GM18870 (cell line): ENCODE measurements around the gene PPFIA1.
A peak's percentile ranks its signal among the peaks of the same experiment; 100 is the strongest.

Experiments
- ATAC-seq: cut with Tn5 transposase; IDR thresholded peaks from one replicate; pipeline ENCODE4 v1.9.1; 2021; ENCODE audit warnings: moderate library complexity; ENCODE audit not compliant: unreplicated experiment

The PPFIA1 gene

DNA sequence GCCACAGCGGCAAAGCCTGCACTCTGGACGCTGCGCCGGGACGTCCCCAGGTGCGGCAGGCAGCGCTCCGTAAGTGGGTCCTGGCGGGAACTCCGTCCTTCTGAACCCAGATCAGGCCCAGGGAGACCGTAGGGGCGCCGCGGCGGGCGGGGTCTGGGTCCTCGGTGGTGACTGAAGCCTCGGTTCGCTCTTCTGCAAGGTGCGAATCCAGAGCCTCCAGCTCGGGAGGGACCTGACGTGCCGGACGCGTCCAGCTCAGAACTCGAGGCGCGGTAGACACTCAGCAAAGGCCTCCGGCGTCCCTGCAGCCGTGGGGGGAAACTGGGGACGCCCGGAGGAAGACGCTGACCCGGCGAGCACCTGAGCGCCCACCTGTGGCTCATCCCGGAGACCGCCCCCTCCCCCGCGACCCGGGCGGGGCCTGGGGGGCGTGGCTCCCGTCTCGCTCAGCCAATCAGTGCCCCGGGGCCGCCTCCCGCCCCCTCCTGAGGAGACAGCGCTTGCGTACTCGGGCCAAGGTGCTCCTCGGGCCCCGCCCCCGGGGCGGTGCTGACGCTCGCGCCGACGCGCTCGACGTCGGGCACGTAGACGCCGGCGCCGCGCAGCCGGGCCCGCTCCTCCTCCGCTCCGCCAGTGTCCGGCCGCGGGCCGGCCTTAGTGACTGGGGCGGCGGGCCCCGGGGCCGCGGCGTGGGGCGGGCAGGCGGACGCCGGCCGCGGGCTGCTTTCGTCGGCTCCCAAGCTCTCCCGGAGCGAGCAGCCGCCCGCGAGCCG, at the start of gene PPFIA1:
TSS of gene PPFIA1 (plus strand) at position 587 of the 773 bp plus-strand sequence. CDS start 1,483 bp downstream, outside the sequence.
- ATAC-seq, result peak; percentile 66

DNA sequence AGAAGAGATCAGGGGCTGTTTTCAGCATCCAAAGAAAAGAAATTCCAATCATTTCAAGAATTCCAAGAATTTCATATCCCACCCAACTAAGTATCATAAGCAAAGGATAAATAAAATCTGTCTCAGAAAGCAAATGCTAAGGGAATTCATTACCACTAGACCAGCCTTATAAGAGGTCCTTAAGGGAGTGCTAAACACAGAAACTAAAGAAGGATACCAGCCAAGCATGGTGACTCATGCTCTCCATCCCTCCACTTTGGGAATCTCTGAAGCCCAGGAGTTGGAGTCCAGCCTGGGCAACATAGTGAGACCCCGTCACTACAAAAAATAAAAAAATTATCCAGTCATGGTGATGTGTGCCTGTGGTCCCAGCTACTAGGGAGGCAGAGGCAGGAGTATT, 49.6 kb upstream of the PPFIA1 start:
- no peak for ATAC-seq

DNA sequence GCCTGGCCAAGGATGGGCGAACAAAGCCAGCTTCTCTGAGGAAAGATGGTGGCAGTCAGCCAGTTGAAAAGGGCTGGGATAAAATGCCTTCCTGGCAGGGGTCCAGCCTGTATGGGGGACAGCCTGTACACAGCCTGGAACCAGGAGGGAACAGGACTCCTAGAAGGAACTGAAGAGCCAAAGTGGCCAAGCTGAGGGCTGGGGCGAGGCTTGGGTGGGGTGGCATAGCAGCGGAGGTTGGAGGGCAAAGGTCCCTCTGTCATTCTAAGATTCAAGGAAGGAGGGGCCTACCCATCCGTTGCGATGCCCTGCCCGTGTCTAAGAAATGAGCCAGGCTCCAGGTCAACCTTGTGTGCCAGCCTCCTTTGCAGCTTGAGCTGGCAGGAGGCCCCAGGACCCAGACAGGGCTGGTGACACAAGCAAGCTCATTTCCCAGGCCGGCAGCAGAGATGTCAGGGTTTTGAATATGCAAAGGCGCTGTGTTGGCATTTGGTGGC, 44.8 kb upstream of the PPFIA1 start:
- ATAC-seq, result no peak

DNA sequence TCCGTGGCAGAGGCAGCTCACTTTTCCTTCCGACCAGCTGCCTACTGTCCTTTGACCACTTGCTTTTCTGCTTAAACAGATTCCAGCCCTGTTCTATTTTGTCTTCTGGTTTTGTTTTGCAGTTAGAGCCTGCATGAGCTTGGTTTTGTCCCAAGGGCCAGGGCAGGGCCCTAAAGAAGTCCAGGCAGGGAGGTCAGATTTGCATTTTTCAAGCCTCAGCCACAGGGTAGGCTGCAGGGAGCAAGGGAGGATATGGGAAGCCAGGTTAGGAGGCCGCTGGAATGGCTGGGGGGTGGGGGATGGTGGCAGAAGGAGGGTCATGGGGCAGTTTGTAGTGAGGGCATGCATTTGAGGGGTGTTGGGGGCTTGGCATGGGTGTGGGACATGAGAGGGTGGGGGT, 44.3 kb upstream of the PPFIA1 start:
- ATAC-seq, result no peak

DNA sequence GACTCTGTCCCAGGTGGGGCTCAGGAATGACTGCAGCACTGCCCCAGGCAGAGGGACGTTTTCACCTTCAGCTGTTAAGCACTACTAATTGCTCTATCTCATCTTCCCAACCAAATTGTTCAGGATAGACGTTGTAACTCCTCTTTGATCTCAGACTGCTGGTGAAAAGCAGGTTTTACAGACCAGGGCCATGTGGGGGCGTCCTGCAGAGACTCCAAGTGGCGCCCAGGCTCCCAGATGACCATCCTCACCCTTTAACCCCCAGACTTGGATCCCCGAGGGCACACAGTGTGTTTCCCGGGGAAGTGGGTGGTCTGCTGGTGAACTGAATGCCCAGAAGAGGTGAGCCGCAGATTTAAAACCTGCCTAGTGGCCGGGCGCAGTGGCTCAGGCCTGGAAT, 43.5 kb upstream of the PPFIA1 start:
- no peak for ATAC-seq

DNA sequence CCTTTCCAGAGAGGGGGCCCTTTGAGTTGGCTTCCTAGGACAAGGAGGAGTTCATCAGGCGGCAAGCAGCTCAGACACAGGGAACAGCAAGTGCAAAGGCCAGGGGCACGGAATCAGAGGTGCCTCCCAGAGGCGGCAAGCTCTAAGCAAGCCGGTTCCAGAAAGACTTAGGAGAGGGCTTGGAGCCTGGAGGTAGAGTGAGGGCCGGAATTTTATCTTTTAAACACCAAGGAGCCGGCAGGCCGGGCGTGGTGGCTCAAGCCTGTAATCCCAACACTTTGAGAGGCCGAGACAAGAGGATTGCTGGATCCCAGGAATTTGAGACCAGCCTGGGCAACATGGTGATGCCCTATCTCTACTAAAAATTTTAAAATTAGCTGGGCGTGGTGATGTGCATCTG, 40.8 kb upstream of the PPFIA1 start:
- ATAC-seq, result no peak

DNA sequence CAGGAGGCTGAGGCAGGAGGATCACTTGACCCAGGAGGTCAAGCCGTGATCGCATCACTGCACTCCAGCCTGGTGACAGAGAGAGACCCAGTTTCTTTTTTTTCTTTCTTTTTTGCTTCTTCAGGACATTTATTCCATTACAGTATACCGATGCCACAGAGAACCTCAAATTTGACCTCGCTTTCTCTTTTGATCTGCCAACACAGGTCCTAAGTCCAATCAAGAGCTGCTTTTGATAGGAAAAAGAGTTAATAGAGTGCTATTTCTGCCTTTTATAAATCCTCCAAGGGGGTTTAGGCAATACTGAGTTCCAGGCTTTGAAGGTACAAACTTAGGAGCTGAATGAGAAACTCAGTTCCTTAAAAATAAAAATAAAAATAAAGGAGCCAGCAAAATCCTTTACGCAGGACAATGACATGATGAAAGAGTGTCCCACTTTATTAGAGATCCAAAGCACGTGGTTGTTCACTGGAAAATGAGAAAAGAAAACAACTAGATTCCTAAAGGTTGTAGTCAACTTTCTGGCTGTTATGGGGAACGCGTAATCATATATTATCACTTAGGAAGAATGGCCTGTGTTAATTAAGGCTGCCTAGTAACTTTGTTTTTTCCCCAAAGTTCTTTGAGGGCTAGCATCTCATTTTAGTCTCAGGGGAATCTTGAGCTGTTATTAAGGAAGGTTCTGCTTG, 40.2 kb upstream of the PPFIA1 start:
- no peak for ATAC-seq

DNA sequence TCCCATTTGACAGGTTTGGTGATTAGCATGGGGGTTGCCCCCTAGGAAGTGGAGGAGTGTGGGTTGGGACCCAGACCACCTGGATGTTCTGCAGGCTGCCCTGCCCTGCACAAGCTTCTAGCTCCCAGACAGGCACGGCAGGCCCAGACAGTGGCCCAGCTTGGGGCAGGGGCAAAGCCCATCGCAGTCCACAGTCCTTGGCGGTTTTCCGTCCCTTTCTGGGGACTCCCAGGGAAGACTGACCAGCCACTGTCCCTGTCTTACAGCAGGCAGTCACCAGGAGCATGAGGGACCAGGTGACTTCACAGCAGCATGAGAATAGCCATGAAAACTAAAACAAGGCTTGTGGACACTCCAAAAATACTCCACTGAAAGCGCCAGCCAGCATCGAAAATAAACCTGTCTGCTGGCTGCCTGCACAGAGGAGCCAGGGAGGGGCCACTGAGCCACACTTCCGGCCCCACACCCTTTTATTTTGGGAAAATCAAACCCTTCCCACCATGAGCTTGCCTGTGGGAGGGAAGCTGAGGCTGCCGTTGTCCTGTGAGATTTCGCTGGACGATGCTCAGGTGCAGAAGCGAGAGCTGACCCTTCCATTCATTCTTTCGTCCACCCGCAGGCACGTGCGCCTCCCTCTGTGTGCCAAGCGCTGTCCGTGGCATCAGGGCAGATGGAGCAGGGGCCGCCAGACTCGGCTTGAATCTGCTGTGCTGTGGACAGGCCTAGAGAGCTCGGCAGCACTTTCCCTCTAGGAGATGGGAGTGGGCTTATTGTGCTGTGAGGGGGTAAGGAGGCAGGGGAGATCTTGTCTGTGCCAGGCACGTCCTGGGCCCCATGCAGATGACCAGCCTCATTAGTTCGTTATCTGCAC, 39.4 kb upstream of the PPFIA1 start:
- ATAC-seq, result no peak

DNA sequence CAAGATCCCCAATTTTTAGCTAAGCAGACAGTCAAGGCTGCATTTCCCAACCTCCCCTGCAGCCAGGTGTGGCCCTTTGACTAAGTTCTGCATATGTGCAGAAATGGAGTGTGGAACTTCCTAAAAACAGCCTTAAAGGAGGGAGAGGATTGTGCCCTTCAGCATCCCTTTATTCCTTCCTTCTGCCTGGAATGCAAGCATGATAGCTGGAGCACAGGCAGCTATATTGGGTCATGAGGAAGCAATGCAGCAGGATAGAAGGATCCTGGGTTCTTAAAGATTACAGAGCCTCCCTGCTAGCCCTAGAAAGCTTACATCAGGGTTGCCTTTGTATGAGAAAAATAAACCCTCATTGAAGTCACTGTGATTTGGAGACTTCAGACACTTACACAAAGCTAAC, 37.5 kb upstream of the PPFIA1 start:
- no peak for ATAC-seq

DNA sequence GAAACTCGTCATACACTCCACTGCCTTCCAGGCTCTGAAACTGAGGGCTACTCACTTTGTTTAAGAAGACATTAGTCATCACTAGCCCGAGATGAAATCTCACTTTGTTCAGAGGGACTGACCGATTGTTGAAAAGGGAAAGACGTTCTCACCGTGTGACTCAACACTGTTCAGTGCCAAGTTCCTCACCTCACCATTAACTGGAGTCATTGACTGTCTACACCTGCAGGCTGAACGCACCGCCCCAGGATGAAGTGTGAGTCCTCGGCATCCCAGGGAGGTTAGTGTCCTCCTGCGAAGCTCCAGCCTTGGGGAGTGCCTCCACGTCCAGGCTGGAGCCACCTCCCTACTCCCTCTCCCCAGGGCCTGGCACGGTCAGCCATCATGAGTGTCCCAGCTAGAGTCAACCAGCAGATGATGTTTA, 37.0 kb upstream of the PPFIA1 start:
- ATAC-seq, result no peak

DNA sequence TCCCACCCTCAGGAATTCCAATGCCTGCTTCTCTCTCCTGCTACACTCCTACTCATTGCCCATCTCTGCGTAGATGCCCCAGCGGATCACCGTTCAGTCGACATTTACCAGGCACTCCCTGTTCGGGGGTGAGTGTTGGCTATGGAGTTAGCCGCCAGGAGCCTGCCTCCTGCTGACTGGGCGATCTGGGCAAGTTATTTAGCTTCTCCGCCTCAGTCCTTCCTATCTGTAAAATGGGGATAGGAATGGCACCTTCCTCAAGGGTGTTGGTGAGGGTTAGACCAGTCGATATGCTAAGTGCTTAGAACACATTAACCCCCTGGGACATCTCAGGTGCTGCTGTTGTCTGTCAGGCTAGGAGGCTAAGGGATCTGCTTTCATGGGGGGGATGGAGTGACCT, 36.5 kb upstream of the PPFIA1 start:
- no peak for ATAC-seq

DNA sequence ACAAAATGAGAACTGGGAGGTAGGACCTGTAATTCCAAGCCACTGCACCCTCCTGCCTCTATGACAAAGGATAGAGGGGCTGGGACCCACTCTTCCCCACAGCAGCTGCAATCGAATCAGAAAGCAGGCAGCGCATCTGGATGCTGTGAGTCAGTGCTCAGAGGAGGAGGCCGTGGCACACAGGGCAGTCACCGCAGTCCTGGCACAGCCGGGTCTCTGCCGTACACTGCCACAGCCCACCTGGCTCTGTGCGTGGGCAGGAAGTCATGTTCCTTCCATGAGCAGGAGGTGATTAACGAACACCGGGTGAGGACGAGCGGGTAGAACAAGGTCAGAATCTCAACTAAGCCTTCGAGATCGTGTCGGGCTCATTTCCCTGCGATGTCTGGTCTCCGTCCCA, 30.2 kb upstream of the PPFIA1 start:
- ATAC-seq, result no peak

DNA sequence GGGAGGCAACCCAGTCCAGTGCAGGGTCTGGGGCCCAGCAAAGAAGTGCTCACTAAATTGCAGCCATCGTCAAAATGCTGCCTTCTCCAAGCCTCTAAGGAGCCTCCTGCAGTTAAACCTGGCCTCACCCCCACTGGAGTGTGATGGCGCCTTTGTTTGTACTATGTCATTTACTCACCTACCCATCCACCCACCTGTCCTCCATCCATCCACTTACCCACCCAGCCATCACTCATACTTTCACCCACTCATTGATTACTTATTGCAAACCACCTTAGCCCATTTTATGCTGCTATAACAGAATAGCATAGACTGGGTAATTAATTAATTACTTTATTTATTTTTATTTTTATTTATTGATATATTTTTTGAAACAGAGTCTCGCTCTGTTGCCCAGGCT, 28.8 kb upstream of the PPFIA1 start:
- no peak for ATAC-seq

DNA sequence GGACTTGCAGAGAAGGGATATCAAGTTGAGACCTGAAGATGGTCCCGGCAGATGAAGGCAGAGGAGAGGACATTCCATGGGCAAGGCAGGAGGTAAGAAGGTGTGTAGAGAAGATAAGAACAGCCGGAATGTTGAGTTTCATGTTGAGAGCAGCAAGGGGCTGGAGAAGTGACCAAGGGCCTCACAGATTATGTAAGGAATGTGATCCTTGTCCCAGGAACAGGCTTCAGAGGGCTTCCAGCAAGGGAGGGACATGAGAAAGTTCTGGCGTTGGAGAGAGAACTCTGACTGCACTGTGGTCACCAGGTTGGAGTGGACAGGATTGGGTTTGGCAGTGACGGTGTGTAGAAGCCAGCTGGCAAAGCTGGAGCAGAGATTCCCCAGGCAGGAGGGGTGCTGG, 27.6 kb upstream of the PPFIA1 start:
- no peak for ATAC-seq

DNA sequence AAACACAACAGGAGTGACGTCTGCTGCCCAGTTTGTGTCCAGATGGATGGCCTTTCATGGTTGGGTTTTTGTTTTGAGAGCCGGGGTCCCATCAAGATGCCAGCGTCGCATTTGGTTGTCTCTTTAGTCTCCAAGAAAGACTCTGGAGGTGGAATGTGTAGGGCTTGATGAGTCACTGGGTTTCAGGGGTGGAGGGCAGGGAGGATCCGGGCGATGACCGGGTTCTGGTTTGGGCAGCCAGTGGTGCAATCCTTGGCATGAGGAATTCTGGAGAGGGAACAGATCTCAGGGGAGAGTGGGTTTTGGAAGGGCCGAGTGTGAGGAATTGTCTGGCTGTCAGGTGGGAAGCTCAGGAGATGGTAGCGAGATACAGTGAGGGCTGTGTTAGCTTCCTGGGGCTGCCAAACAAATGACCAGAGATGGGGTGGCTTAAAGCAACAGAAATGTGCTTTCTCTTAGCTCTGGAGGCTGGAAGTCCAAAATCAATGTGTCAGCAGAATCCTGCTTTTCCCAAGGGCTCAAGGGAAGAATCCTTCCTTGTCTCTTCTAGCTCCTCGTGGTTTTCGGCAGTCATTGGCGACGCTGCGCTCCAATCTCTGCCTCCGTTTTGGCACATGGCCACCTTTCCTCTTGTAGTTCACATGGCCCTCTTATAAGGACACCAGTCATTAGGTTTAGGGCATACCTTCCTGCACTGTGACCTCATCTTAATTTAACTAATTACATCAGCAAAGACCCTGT, 26.4 kb upstream of the PPFIA1 start:
- ATAC-seq, result no peak

DNA sequence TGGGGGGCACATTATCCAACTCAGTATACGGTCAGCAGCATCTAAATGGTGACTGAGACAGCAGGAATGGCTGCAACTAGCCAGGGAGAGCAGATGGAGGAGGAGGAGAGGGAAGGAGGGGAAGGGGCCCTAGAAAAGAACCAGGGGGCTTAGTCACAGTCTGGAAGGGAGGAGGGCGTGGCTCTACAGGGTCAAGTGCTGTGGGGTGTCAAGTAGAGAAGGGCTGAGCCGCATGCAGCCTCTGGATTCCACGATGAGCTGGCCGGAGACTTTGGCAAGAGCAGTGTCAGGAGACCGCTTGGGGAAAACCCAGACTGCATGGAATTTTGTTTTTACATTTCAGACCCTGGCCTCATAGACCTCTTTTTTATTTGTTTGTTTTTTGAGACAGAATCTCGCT, 25.8 kb upstream of the PPFIA1 start:
- ATAC-seq, result no peak

DNA sequence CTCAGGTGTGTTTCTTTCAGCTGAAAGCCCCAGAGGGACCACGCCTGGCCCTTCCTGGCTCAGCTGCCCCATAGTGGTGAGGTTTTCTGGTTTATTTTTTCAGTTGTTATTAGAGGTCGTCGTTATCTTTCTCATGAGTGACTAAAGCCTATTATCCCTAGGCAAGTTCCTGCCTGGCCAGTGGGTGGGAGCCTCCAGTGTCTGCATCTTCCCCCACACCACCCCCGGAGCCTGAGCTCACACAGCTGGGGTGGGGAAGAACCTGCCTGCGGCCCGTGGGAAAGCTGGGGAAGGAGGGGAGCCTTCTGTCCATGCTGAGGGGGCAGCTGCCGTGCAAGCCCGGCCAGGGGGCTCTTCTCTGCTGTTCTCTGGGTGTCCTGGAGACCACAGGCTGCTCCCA, 24.3 kb upstream of the PPFIA1 start:
- no peak for ATAC-seq

DNA sequence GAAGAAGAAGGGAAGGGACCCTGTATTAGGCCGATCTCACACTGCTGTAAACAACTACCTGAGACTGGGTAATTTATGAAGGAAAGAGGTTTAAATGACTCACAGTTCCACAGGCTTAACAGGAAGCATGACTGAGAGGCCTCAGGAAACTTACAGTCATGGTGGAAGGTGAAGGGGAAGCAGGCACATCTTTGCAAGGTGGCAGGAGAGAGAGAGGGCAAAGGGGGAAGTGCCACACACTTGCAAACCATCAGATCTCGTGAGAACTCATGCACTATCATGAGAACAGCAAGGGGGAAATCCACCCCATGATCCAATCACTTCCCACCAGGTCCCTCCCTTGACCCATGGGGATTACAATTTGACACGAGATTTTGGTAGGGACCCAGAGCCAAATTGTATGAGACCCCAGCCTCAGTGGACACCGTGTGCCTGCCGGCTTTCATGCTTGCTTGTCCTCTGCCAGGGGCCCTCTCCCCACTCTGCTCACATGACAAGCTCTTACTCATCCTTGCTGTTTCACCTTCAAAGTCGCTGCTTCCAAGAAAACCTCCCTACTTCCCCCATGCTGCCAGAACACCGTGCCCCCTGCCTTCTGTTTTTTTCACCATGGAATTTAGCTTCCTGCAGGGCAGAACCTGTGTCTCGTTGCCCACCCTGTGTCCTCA, 23.3 kb upstream of the PPFIA1 start:
- ATAC-seq, result no peak

DNA sequence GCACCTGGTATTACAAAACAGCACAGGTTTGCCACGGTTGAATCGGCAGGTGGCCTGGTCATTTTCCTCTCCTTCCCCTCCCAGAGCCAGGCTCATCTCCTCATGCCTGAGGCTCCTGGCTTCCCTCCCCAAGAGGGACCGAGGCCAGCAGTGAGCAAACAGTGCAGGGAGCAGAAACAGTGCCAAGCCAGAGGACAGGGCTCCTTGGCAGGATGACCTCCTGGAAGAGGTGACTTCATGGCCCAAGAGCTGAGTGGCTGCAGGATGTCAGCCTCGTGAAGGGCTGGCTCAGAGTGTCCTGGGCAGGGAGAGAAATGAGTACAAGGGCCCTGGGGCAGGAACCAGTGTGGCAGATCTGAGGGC, 22.8 kb upstream of the PPFIA1 start:
- no peak for ATAC-seq
